GM19438 (cell line): ENCODE measurements around the gene LSM10.

Experiments used
- ATAC-seq: cut with Tn5 transposase; IDR thresholded peaks from one replicate; pipeline ENCODE4 v1.9.1; 2021; ENCODE audit warnings: low read depth; ENCODE audit not compliant: unreplicated experiment

Gene LSM10

GRCh38 chr1:36397378-36398230 is at the start of gene LSM10:
LSM10 (minus strand) TSS chr1:36397908; CDS start chr1:36394129, 3,779 bp downstream.
- peak; percentile 50 for ATAC-seq

GRCh38 chr1:36447450-36447849 is 49.7 kb upstream of the LSM10 start:
- ATAC-seq, result no peak

GRCh38 chr1:36446746-36447145 is 49.0 kb upstream of the LSM10 start:
- no peak for ATAC-seq

- no peak for ATAC-seq
These were observed 48.6 kb upstream of the LSM10 start for GRCh38 chr1:36446271-36446670.

GRCh38 chr1:36443297-36443696 is 45.6 kb upstream of the LSM10 start:
- no peak for ATAC-seq

GRCh38 chr1:36442337-36442736 is 44.6 kb upstream of the LSM10 start:
- no peak for ATAC-seq

- ATAC-seq, result no peak
These were observed 42.9 kb upstream of the LSM10 start for GRCh38 chr1:36440646-36441045.

GRCh38 chr1:36440044-36440443 is 42.3 kb upstream of the LSM10 start:
- ATAC-seq, result no peak

- no peak for ATAC-seq
These were observed 41.0 kb upstream of the LSM10 start for GRCh38 chr1:36438715-36439114.

GRCh38 chr1:36436821-36437220 is 39.1 kb upstream of the LSM10 start:
- ATAC-seq, result no peak

GRCh38 chr1:36433102-36433501 is 35.4 kb upstream of the LSM10 start:
- no peak for ATAC-seq

- ATAC-seq, result no peak
These were observed 34.9 kb upstream of the LSM10 start for GRCh38 chr1:36432616-36433015.

- ATAC-seq, result no peak
These were observed 28.1 kb upstream of the LSM10 start for GRCh38 chr1:36425791-36426190.

- ATAC-seq, result no peak
These were observed 23.9 kb upstream of the LSM10 start for GRCh38 chr1:36421649-36422048.

GRCh38 chr1:36420836-36421317 is 23.2 kb upstream of the LSM10 start:
- peak; percentile 85 for ATAC-seq

GRCh38 chr1:36420409-36420808 is 22.7 kb upstream of the LSM10 start:
- no peak for ATAC-seq

- ATAC-seq, result no peak
These were observed 21.9 kb upstream of the LSM10 start for GRCh38 chr1:36419569-36419968.

GRCh38 chr1:36419140-36419539 is 21.4 kb upstream of the LSM10 start:
- no peak for ATAC-seq

GRCh38 chr1:36417931-36418330 is 20.2 kb upstream of the LSM10 start:
- ATAC-seq, result no peak

- no peak for ATAC-seq
These were observed 18.1 kb upstream of the LSM10 start for GRCh38 chr1:36415661-36416326.

GRCh38 chr1:36414384-36414783 is 16.7 kb upstream of the LSM10 start:
- ATAC-seq, result no peak
